Measurements from ENCODE around the gene PACRG.

Gene PACRG

GRCh38 chr6:163080228-163080627, 352.5 kb downstream of the PACRG start:
- no peak overlapping the region for H3K27ac Mint-ChIP-seq

DNA sequence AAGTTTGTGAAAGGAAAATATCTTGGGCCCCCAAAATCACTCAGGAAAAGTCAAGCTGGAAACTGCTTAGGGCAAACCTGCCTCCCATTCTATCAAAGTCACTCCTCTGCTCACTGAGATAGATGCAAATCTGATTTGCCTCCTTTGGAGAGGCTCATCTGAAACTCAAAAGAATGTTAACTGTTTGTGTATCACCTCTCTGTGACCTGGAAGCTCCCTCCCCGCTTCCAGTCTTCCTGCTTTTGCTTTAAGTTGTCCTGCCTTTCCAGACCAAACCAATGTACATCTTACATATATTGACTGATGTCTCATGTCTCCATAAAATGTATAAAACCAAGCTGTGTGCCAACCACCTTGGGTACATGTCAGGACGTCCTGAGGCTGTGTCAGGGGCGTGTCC, 355.4 kb downstream of the PACRG start:
- DNase-seq: no peak
- Mint-ChIP-seq H3K27ac (no peak overlapping the region), H3K36me3 (ENCODE audit: low read depth) (no peaks in the 10 kb centered on the region), H3K4me1 (peaks cover 21% of the 10 kb centered on the region), H3K27me3 (ENCODE audit: low read depth, poor library complexity) (peaks cover 6% of the 10 kb centered on the region), H3K4me3 (no peak overlapping the region), H3K9me3 (no peaks in the 10 kb centered on the region)
- TF ChIP-seq CTCF (IDR thresholded peaks at IDR 0.05): no peak

More at GRCh38 chr6:163080228-163080627, 352.5 kb downstream of the PACRG start:
- H3K36me3 Mint-ChIP-seq (ENCODE audit: low read depth): no peaks in the 10 kb centered on the region
- DNase-seq: no peak
- H3K4me1 Mint-ChIP-seq: peaks cover 8% of the 10 kb centered on the region
- H3K9me3 Mint-ChIP-seq: peaks cover 6% of the 10 kb centered on the region
- H3K4me3 Mint-ChIP-seq: no peak overlapping the region
- H3K27me3 Mint-ChIP-seq (ENCODE audit: low read depth, poor library complexity): no peaks in the 10 kb centered on the region
- TF ChIP-seq CTCF (IDR thresholded peaks at IDR 0.05): no peak

- Mint-ChIP-seq H3K4me3 (no peak overlapping the region), H3K4me1 (peaks cover 21% of the 10 kb centered on the region), H3K27me3 (ENCODE audit: low read depth, poor library complexity) (peaks cover 6% of the 10 kb centered on the region), H3K36me3 (ENCODE audit: low read depth) (no peaks in the 10 kb centered on the region), H3K9me3 (no peaks in the 10 kb centered on the region), H3K27ac (no peak overlapping the region)
- TF ChIP-seq CTCF (IDR thresholded peaks at IDR 0.05): no peak
- DNase-seq: no peak
Observed at GRCh38 chr6:163085426-163085825, 357.7 kb downstream of the PACRG start.

- no peaks in the 10 kb centered on the region for H3K9me3 Mint-ChIP-seq
- H3K4me1 Mint-ChIP-seq: peaks cover 21% of the 10 kb centered on the region
- H3K4me3 Mint-ChIP-seq: no peak overlapping the region
- H3K27me3 Mint-ChIP-seq (ENCODE audit: low read depth, poor library complexity): peaks cover 6% of the 10 kb centered on the region
- H3K36me3 Mint-ChIP-seq (ENCODE audit: low read depth): no peaks in the 10 kb centered on the region
- peak overlapping the region; percentile 37 for H3K27ac Mint-ChIP-seq
- DNase-seq: no peak
- no peak for TF ChIP-seq CTCF (IDR thresholded peaks at IDR 0.05)
Observed at GRCh38 chr6:163085861-163086623, 358.3 kb downstream of the PACRG start.

- H3K27ac Mint-ChIP-seq: no peak overlapping the region
- H3K4me3 Mint-ChIP-seq: no peak overlapping the region
- no peak for DNase-seq
- H3K4me1 Mint-ChIP-seq: peaks cover 21% of the 10 kb centered on the region
- H3K9me3 Mint-ChIP-seq: no peaks in the 10 kb centered on the region
- no peaks in the 10 kb centered on the region for H3K36me3 Mint-ChIP-seq (ENCODE audit: low read depth)
- H3K27me3 Mint-ChIP-seq (ENCODE audit: low read depth, poor library complexity): peaks cover 6% of the 10 kb centered on the region
- TF ChIP-seq CTCF (IDR thresholded peaks at IDR 0.05): no peak
Observed at GRCh38 chr6:163086624-163086920, 358.8 kb downstream of the PACRG start.

DNA sequence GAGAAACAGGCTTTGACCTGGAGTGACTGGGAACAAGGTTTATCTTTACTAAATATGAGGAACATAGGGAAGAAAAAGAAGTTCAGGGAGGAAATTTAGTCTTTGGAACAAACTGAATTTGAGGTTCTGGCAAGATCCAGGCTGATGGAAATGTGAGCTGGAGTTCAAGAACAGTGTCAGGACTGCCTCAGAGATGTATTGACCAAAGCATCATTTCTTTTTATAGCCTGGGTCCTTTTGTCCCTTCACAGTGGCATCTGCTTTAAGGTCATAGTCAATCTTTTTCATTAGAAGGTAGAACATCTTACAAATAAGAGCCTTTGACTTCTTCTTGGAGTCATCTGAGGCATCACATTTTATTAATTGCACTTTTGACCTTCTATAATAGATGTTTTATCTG, 360.2 kb downstream of the PACRG start:
- H3K36me3 Mint-ChIP-seq (ENCODE audit: low read depth): no peaks in the 10 kb centered on the region
- H3K27me3 Mint-ChIP-seq (ENCODE audit: low read depth, poor library complexity): peaks cover 9% of the 10 kb centered on the region
- H3K27ac Mint-ChIP-seq: no peak overlapping the region
- H3K9me3 Mint-ChIP-seq: no peaks in the 10 kb centered on the region
- DNase-seq: no peak
- peaks cover 24% of the 10 kb centered on the region for H3K4me1 Mint-ChIP-seq
- TF ChIP-seq CTCF (IDR thresholded peaks at IDR 0.05): no peak
- no peak overlapping the region for H3K4me3 Mint-ChIP-seq

All from nephron progenitor cell (in vitro differentiated cells).